Measurements from ENCODE around the gene SMIM5.

The SMIM5 gene

DNA sequence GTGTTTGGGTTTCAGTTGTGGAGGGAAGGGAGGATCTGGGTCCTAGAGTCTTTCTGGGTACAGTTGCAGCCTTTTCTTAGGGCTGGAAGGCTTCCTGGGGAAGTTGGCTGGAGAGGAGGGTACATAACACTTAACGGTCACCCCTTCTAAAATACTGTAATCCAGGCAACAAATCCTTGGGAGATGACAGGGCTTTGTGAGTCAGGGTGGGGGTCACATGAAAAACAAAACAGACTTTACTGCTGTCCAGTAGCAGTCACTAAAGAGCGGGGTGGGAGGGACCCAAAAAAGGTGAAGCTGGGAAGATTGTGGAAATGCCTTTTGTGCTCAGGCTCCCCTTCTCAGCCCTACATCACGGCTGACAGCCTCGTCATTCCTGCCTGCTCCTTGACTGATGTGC lies 40.3 kb downstream of the SMIM5 start:
- no peak for DNase-seq (ENCODE audit: low read depth)
- TF ChIP-seq, protein P1, sequence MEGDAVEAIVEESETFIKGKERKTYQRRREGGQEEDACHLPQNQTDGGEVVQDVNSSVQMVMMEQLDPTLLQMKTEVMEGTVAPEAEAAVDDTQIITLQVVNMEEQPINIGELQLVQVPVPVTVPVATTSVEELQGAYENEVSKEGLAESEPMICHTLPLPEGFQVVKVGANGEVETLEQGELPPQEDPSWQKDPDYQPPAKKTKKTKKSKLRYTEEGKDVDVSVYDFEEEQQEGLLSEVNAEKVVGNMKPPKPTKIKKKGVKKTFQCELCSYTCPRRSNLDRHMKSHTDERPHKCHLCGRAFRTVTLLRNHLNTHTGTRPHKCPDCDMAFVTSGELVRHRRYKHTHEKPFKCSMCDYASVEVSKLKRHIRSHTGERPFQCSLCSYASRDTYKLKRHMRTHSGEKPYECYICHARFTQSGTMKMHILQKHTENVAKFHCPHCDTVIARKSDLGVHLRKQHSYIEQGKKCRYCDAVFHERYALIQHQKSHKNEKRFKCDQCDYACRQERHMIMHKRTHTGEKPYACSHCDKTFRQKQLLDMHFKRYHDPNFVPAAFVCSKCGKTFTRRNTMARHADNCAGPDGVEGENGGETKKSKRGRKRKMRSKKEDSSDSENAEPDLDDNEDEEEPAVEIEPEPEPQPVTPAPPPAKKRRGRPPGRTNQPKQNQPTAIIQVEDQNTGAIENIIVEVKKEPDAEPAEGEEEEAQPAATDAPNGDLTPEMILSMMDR (IDR thresholded peaks at IDR 0.05; ENCODE audit: control insufficient read depth, extremely low read depth, insufficient read depth) = no peak
- H3K4me3 ChIP-seq (ENCODE audit: low read depth, low read length) = no peak overlapping the region

- no peak overlapping the region for H3K4me3 ChIP-seq (ENCODE audit: low read depth, low read length)
- no peak for DNase-seq (ENCODE audit: low read depth)
- TF ChIP-seq, protein P1 (IDR thresholded peaks at IDR 0.05; ENCODE audit: control insufficient read depth, extremely low read depth, insufficient read depth) = no peak
These were observed 43.2 kb downstream of the SMIM5 start for GRCh38 chr17:75676461-75676860.

- DNase-seq (ENCODE audit: low read depth) = peak; percentile 30
- TF ChIP-seq, protein P1 (IDR thresholded peaks at IDR 0.05; ENCODE audit: control insufficient read depth, extremely low read depth, insufficient read depth) = peak; percentile 77
- H3K4me3 ChIP-seq (ENCODE audit: low read depth, low read length) = no peak overlapping the region
These were observed 46.5 kb downstream of the SMIM5 start for GRCh38 chr17:75679706-75680211.

GRCh38 chr17:75680431-75680830 lies 47.2 kb downstream of the SMIM5 start:
- DNase-seq (ENCODE audit: low read depth) = no peak
- H3K4me3 ChIP-seq (ENCODE audit: low read depth, low read length) = no peak overlapping the region
- TF ChIP-seq, protein P1 (IDR thresholded peaks at IDR 0.05; ENCODE audit: control insufficient read depth, extremely low read depth, insufficient read depth) = no peak

DNA sequence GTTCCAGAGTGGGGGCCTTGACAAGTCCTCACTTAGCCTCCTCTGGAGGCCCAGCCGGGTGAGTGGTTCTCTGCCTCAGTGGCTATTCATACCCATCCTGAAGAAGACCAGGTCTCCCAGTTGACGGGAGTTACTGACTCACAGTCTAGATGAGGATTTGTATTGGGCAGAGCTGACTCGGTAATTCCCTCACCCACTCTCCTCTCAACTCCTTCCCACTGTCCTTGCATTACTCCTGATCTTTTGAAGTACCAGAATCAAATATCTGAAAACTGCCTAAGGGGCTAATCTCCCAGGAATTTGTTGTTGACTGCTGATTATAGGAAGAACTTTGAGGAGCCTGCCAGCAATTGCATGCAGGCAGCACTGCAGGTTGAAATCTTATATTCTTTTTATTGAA lies 48.1 kb downstream of the SMIM5 start:
- TF ChIP-seq, protein P1 (IDR thresholded peaks at IDR 0.05; ENCODE audit: control insufficient read depth, extremely low read depth, insufficient read depth) = no peak
- no peak overlapping the region for H3K4me3 ChIP-seq (ENCODE audit: low read depth, low read length)
- no peak for DNase-seq (ENCODE audit: low read depth)

- TF ChIP-seq, protein P1 (IDR thresholded peaks at IDR 0.05; ENCODE audit: control insufficient read depth, extremely low read depth, insufficient read depth) = no peak
- H3K4me3 ChIP-seq (ENCODE audit: low read depth, low read length) = no peak overlapping the region
- no peak for DNase-seq (ENCODE audit: low read depth)
These were observed 50.3 kb downstream of the SMIM5 start for GRCh38 chr17:75683583-75683982.

DNA sequence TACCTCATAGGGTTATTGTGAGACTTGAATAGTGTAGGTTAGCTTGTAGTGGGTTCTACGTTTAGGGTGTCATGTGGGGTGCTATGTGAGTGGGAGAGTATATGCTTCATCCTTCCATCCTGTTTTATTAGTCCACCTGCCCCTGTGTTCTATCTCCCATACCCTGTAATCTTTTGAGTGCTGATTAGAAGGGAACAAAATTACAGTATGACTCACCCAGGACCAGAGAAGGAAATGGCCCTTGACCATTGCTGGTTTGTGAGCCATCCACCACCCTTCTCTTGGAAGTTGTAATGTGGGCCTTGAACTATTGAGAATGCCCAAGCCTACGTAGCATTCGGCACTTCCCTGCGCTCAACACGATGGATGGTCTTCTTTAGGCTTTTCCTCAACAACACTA lies 51.0 kb downstream of the SMIM5 start:
- no peak for DNase-seq (ENCODE audit: low read depth)
- TF ChIP-seq, protein P1 (IDR thresholded peaks at IDR 0.05; ENCODE audit: control insufficient read depth, extremely low read depth, insufficient read depth) = no peak
- H3K4me3 ChIP-seq (ENCODE audit: low read depth, low read length) = no peak overlapping the region
